Ramos (cell line): ENCODE measurements around the gene ITPR2.
"Not testable (repeated sequence)": the region's sequence is repeated elsewhere in the genome, so short reads cannot be mapped to it uniquely, and the experiment has no call there.

Experiments used
- in situ Hi-C: fragments of 300-500 bp; cut with MboI; formaldehyde crosslinking; loops from one replicate; pipeline ENCODE4 v1.14.3; 2022; ENCODE audit warnings: low sequenced_read_pairs; ENCODE audit not compliant: unreplicated experiment

ITPR2 gene

GRCh38 chr12:26609986-26610385, 223.0 kb downstream of the ITPR2 start:
- in situ Hi-C loops, result no loop called here

- in situ Hi-C loops, result no loop called here
These were observed 224.3 kb downstream of the ITPR2 start for GRCh38 chr12:26608706-26609105.

- in situ Hi-C loops, result no loop called here
These were observed 224.7 kb downstream of the ITPR2 start for GRCh38 chr12:26608273-26608672.

- in situ Hi-C loops, result no loop called here
These were observed 226.1 kb downstream of the ITPR2 start for GRCh38 chr12:26606911-26607310.

GRCh38 chr12:26604813-26605212, 228.2 kb downstream of the ITPR2 start:
- in situ Hi-C loops, result not testable (repeated sequence)

GRCh38 chr12:26599096-26599695, 233.8 kb downstream of the ITPR2 start:
- in situ Hi-C loops, result no loop called here

GRCh38 chr12:26595806-26596205, 237.2 kb downstream of the ITPR2 start:
- in situ Hi-C loops, result no loop called here

GRCh38 chr12:26580619-26581018, 252.4 kb downstream of the ITPR2 start:
- in situ Hi-C loops, result no loop called here

- in situ Hi-C loops, result no loop called here
These were observed 256.7 kb downstream of the ITPR2 start for GRCh38 chr12:26576266-26576665.

- in situ Hi-C loops, result no loop called here
These were observed 259.6 kb downstream of the ITPR2 start for GRCh38 chr12:26573225-26573909.

- in situ Hi-C loops, result no loop called here
These were observed 260.9 kb downstream of the ITPR2 start for GRCh38 chr12:26572137-26572536.

GRCh38 chr12:26571560-26571959, 261.4 kb downstream of the ITPR2 start:
- in situ Hi-C loops, result no loop called here

- in situ Hi-C loops, result no loop called here
These were observed 265.9 kb downstream of the ITPR2 start for GRCh38 chr12:26567126-26567525.

- in situ Hi-C loops, result no loop called here
These were observed 266.3 kb downstream of the ITPR2 start for GRCh38 chr12:26566675-26567074.

- in situ Hi-C loops, result no loop called here
These were observed 266.8 kb downstream of the ITPR2 start for GRCh38 chr12:26566186-26566585.

GRCh38 chr12:26564391-26564790, 268.6 kb downstream of the ITPR2 start:
- in situ Hi-C loops, result no loop called here

GRCh38 chr12:26563552-26563951, 269.4 kb downstream of the ITPR2 start:
- in situ Hi-C loops, result no loop called here

- in situ Hi-C loops, result no loop called here
These were observed 275.7 kb downstream of the ITPR2 start for GRCh38 chr12:26557326-26557725.

- in situ Hi-C loops, result no loop called here
These were observed 276.1 kb downstream of the ITPR2 start for GRCh38 chr12:26556916-26557315.

GRCh38 chr12:26555139-26555538, 277.9 kb downstream of the ITPR2 start:
- in situ Hi-C loops, result no loop called here

GRCh38 chr12:26554332-26554731, 278.7 kb downstream of the ITPR2 start:
- in situ Hi-C loops, result no loop called here

GRCh38 chr12:26551385-26551784, 281.6 kb downstream of the ITPR2 start:
- in situ Hi-C loops, result no loop called here
